ENCODE results near the gene ROR2. TPM values are rescaled to one million over a fixed set of nuclear protein-coding genes. Genes with fewer than 3 reads are reported as not detected.
A peak's percentile ranks its signal among the peaks of the same experiment; 100 is the strongest.

ROR2 gene
- total and polyA plus RNA-seq, 8 donors, result 3.0 to 21.4 (median 9.8) TPM

DNA sequence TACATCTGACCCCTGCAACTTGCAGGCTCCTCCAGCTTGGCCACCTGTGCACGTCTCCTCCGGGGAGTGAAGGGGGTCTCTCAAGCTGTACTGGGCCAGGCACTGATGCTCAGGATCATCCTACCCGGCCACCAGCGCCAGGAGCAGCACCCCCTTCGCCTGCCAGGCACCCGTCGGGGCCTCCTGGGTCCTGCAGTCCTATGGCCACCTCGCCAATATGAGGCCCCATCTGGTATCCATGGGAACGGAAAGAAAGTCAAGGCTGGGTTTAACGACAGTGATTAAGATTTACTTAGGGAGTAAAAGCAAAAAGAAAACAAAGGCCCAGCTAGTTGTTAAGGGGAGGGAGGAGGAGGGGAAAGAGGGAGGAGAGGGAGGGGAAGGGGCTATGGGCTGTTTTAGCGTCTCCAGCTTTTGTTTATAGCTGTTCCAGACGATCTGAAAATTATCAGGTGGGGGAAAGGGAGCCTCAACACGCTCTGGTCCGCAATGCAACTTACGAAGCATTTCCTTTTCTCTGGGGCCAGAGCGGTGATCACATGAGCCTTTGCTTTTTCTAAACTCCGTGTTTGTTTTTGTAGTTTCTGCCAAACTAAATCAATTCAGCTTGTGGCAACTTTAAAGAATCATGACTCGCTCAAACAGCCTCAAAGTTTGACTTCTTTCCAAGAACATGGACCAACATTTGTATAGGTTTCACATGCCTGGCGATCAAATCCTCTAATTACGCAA, 132.4 kb downstream of the ROR2 start:
- intact Hi-C loops (cut with DNase I; ENCODE audit: low total_unique reads), result no loop called here
- Histone ChIP-seq H3K27me3 (no peaks in the 10 kb centered on the region), H3K9me3 (no peaks in the 10 kb centered on the region), H3K36me3 (no peaks in the 10 kb centered on the region), H3K4me1 (peaks cover 31 to 68% (median 46%) of the 10 kb centered on the region in 4 donors), H3K4me3 (peak overlapping the region; percentile 24 to 33 (median 25)), H3K27ac (peak overlapping the region; percentile 60 to 85 (median 82))
- TF ChIP-seq POLR2AphosphoS5 (IDR thresholded peaks at IDR 0.05), result peak in 2 of 3 donors; percentile 31 to 74
- TF ChIP-seq EP300 (IDR thresholded peaks at IDR 0.05), result no peak
- WGBS, 5 donors, result 13 to 26% (median 16%) methylated on average over 18 to 20 of the region's 20 CpGs
- DNase-seq, result peak in 1 of 2 donors; percentile 90

DNA sequence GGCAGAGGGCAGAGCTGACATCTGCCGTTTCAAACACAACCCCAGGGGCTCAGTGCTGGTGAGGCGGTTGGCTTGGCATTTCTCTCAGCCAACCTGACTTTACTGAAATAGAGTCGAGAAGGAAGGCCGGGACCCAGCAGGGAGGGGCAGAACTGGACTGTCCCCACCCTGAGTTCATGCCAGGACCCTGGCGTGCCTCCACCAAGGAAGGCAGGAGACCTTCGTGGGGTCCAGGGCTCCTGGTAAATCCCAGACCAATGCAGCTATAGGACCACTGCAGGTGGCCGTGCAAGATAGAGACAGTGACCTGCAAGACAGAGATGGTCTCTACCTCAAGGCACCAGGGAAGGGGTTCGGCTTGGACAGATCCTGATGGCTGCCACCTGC, 132.9 kb downstream of the ROR2 start:
- intact Hi-C loops (cut with DNase I; ENCODE audit: low total_unique reads), result no loop called here
- TF ChIP-seq POLR2AphosphoS5 (IDR thresholded peaks at IDR 0.05) (no peak), EP300 (IDR thresholded peaks at IDR 0.05) (no peak), POLR2A (IDR thresholded peaks at IDR 0.05) (no peak)
- TF ChIP-seq, protein P1, sequence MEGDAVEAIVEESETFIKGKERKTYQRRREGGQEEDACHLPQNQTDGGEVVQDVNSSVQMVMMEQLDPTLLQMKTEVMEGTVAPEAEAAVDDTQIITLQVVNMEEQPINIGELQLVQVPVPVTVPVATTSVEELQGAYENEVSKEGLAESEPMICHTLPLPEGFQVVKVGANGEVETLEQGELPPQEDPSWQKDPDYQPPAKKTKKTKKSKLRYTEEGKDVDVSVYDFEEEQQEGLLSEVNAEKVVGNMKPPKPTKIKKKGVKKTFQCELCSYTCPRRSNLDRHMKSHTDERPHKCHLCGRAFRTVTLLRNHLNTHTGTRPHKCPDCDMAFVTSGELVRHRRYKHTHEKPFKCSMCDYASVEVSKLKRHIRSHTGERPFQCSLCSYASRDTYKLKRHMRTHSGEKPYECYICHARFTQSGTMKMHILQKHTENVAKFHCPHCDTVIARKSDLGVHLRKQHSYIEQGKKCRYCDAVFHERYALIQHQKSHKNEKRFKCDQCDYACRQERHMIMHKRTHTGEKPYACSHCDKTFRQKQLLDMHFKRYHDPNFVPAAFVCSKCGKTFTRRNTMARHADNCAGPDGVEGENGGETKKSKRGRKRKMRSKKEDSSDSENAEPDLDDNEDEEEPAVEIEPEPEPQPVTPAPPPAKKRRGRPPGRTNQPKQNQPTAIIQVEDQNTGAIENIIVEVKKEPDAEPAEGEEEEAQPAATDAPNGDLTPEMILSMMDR (IDR thresholded peaks at IDR 0.05), result no peak
- H3K4me3 ChIP-seq, result peak overlapping the region in 2 of 4 donors; percentile 25 to 33
- peak overlapping the region; percentile 47 to 85 (median 82) for H3K27ac ChIP-seq
- peaks cover 31 to 73% (median 48%) of the 10 kb centered on the region in 4 donors for H3K4me1 ChIP-seq
- 51 to 68% (median 64%) methylated on average over 4 to 8 of the region's 8 CpGs for WGBS, 5 donors
- no peaks in the 10 kb centered on the region for H3K27me3 ChIP-seq
- H3K36me3 ChIP-seq, result no peaks in the 10 kb centered on the region
- no peak for DNase-seq
- H3K9me3 ChIP-seq, result no peaks in the 10 kb centered on the region

DNA sequence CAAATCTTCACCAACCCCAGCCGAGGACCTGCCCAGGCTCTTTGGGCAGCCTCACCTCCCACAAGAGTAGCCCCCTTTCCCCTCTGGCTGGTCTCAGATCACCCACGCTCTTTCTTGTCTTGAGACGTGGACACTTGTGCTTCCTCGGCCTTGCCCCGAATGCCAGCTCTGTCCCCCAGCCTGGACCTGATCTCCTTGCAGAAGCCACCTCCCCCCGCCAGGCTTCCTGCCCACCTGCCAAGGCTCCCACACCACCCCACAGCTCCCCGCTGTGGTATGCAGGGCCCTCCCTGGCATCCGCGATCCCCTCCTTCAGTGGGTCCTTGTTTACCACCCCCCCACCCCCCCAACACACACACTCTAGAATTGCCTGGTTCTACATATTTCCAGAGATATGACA, 133.7 kb downstream of the ROR2 start:
- H3K9me3 ChIP-seq, result no peaks in the 10 kb centered on the region
- intact Hi-C loops (cut with DNase I; ENCODE audit: low total_unique reads), result no loop called here
- no peak overlapping the region for H3K4me3 ChIP-seq
- H3K27me3 ChIP-seq, result no peaks in the 10 kb centered on the region
- no peaks in the 10 kb centered on the region for H3K36me3 ChIP-seq
- WGBS, 5 donors, result 91 to 98% (median 96%) methylated on average over 9 of the region's 9 CpGs
- no peak for DNase-seq
- TF ChIP-seq, protein P1 (IDR thresholded peaks at IDR 0.05), result no peak
- TF ChIP-seq POLR2A (IDR thresholded peaks at IDR 0.05) (no peak), EP300 (IDR thresholded peaks at IDR 0.05) (no peak)
- peak overlapping the region in 4 of 5 donors; percentile 72 to 85 (median 83) for H3K27ac ChIP-seq
- H3K4me1 ChIP-seq, result peaks cover 31 to 79% (median 50%) of the 10 kb centered on the region in 4 donors

DNA sequence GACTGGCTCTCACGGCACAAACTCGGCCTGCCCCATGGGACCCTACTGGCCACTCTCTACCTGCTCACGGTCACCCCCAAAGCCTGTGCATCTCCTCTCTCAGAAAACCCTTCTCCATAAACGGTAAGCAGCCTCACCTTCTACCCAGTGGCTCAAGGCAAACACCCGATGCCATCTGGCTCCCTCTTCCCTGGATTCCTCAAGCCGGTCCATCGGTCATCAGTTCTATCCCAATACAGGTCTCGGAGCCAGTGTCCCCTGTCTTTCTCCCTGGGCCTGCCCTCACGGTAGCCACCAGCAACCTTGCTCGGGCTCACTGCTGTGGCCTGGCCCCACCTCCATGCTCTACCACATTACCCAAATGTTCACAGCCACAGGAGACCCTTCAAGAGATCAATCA, 134.1 kb downstream of the ROR2 start:
- Histone ChIP-seq H3K4me3 (no peak overlapping the region), H3K36me3 (no peaks in the 10 kb centered on the region), H3K4me1 (peaks cover 28 to 79% (median 52%) of the 10 kb centered on the region in 4 donors), H3K27me3 (no peaks in the 10 kb centered on the region), H3K27ac (peak overlapping the region in 3 of 5 donors; percentile 82 to 85 (median 84)), H3K9me3 (no peaks in the 10 kb centered on the region)
- TF ChIP-seq POLR2AphosphoS5 (IDR thresholded peaks at IDR 0.05) (no peak), POLR2A (IDR thresholded peaks at IDR 0.05) (no peak)
- TF ChIP-seq, protein P1 (IDR thresholded peaks at IDR 0.05), result no peak
- intact Hi-C loops (cut with DNase I; ENCODE audit: low total_unique reads), result no loop called here
- DNase-seq, result no peak
- 91 to 98% (median 95%) methylated on average over 9 to 10 of the region's 10 CpGs for WGBS, 5 donors

DNA sequence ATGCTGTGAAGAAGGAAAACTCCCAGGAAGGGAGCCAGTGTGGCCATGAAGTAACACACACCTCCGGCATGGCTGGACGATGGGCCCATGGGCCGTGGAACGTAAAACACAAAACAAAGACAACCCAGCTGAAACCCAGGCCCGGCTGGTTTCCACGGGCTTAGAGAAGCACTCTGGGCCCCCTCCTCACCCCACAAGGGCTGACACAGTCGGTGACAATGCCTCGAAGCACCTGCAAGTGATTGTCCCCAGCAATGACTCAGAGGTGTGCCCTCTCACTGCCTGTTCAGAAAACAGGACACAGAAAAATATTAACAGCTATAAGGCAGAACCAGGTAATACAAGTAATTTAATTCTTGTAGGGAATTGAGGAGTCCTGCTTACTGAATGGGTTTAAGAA, 135.3 kb downstream of the ROR2 start:
- peak overlapping the region in 2 of 5 donors; percentile 50 to 82 for H3K27ac ChIP-seq
- no peaks in the 10 kb centered on the region for H3K9me3 ChIP-seq
- H3K27me3 ChIP-seq, result no peaks in the 10 kb centered on the region
- peaks cover 28 to 85% (median 55%) of the 10 kb centered on the region in 4 donors for H3K4me1 ChIP-seq
- no peak for TF ChIP-seq EP300 (IDR thresholded peaks at IDR 0.05)
- TF ChIP-seq POLR2A (IDR thresholded peaks at IDR 0.05), result no peak
- no peak for TF ChIP-seq POLR2AphosphoS5 (IDR thresholded peaks at IDR 0.05)
- intact Hi-C loops (cut with DNase I; ENCODE audit: low total_unique reads), result no loop called here
- no peaks in the 10 kb centered on the region for H3K36me3 ChIP-seq
- DNase-seq, result no peak
- no peak overlapping the region for H3K4me3 ChIP-seq
- 70 to 83% (median 74%) methylated on average over 8 of the region's 8 CpGs for WGBS, 5 donors
